Measurements from ENCODE around the gene CSF1. TPM values are rescaled to one million over a fixed set of nuclear protein-coding genes. Genes with fewer than 3 reads are reported as not detected.
"Not testable (repeated sequence)": the region's sequence is repeated elsewhere in the genome, so short reads cannot be mapped to it uniquely, and the experiment has no call there.

CSF1 gene
- total RNA-seq = 79.8 TPM
- long read RNA-seq, full-length matches to known transcripts = 113 of 195 reads
- long read RNA-seq, partial matches to known transcripts = 38 of 195 reads
- long read RNA-seq, other reads (novel, unspliced or antisense) = 44 of 195 reads

GRCh38 chr1:109910123-109910962 lies at the start of gene CSF1:
TSS of gene CSF1 (plus strand) at chr1:109910849. CDS start at chr1:109911024, 175 bp downstream.
- H3K9me3 ChIP-seq = no peaks in the 10 kb centered on the region
- peak within 1 kb of the TSS; percentile 78 for H3K27ac ChIP-seq
- peak; percentile 88 for DNase-seq
- no peak for TF ChIP-seq CTCF (IDR thresholded peaks at IDR 0.05)
- H3K36me3 ChIP-seq = peaks cover 8% of the 10 kb centered on the region
- intact Hi-C loops (cut with DNase I) = no loop called here
- H3K4me3 ChIP-seq = peak within 1 kb of the TSS; percentile 81
- no peaks in the 10 kb centered on the region for H3K27me3 ChIP-seq
- peaks cover 50% of the 10 kb centered on the region for H3K4me1 ChIP-seq
- peak; percentile 81 for ATAC-seq

GRCh38 chr1:109861616-109862015 lies 49.0 kb upstream of the CSF1 start:
- H3K36me3 ChIP-seq; H3K27ac ChIP-seq; H3K4me1 ChIP-seq; H3K9me3 ChIP-seq; ATAC-seq; intact Hi-C loops (cut with DNase I); H3K27me3 ChIP-seq; DNase-seq; H3K4me3 ChIP-seq: not testable (repeated sequence)

GRCh38 chr1:109863667-109864046 lies 47.0 kb upstream of the CSF1 start:
- DNase-seq (no peak), ATAC-seq (no peak)
- no peak overlapping the region for H3K27ac ChIP-seq

GRCh38 chr1:109864047-109864822 lies 46.4 kb upstream of the CSF1 start:
- intact Hi-C loops (cut with DNase I) = no loop called here
- H3K36me3 ChIP-seq = no peaks in the 10 kb centered on the region
- no peak overlapping the region for H3K27ac ChIP-seq
- H3K27me3 ChIP-seq = no peaks in the 10 kb centered on the region
- no peak for DNase-seq
- ATAC-seq = no peak
- peaks cover 10% of the 10 kb centered on the region for H3K4me1 ChIP-seq
- no peaks in the 10 kb centered on the region for H3K9me3 ChIP-seq
- no peak for TF ChIP-seq CTCF (IDR thresholded peaks at IDR 0.05)
- H3K4me3 ChIP-seq = no peak overlapping the region

More at GRCh38 chr1:109863667-109864046, 47.0 kb upstream of the CSF1 start:
- Histone ChIP-seq H3K4me3 (no peak overlapping the region), H3K4me1 (peaks cover 10% of the 10 kb centered on the region), H3K27me3 (no peaks in the 10 kb centered on the region), H3K9me3 (no peaks in the 10 kb centered on the region), H3K36me3 (no peaks in the 10 kb centered on the region)
- TF ChIP-seq CTCF (IDR thresholded peaks at IDR 0.05) = no peak
- intact Hi-C loops (cut with DNase I) = no loop called here

- no peak for TF ChIP-seq CTCF (IDR thresholded peaks at IDR 0.05)
- peaks cover 10% of the 10 kb centered on the region for H3K4me1 ChIP-seq
- H3K36me3 ChIP-seq = no peaks in the 10 kb centered on the region
- DNase-seq (no peak), ATAC-seq (no peak)
- no peaks in the 10 kb centered on the region for H3K27me3 ChIP-seq
- H3K27ac ChIP-seq = no peak overlapping the region
- no peak overlapping the region for H3K4me3 ChIP-seq
- intact Hi-C loops (cut with DNase I) = no loop called here
- H3K9me3 ChIP-seq = no peaks in the 10 kb centered on the region
Observed at GRCh38 chr1:109864930-109865612, 45.6 kb upstream of the CSF1 start.

Data from upper lobe of right lung (tissue), 1 donor.